GM12873 (cell line): Measurements from ENCODE around the gene TBX2.

ENCODE experiments used
- TF ChIP-seq, protein P1 (sequence below): IDR thresholded peaks from 2 replicates; pipeline ENCODE4 v1.5.1; 2012; ENCODE audit warnings: low read depth, mild to moderate bottlenecking, moderate library complexity, low read length, control low read depth; ENCODE audit not compliant: insufficient read depth; ENCODE audit errors: missing control alignments

Gene TBX2

DNA sequence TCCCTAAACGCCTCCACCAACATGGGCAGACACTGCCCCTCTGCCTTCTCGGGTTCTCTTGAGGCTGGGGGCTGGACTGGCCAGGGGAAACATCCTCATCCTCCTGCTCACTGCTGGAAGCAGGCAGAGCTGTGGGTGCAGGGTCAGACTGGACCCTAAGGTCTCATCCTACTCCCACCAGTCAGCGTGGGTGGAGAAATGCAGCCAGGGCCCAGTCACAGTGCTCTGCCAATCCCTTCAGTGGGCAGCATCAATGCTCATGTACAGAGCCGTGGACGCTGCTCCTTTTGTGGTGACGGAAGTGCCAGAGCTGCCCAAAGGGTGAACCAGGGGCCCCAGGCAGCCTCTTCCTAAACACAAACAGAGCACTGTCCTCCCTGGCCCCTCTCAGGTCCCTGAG lies 13.4 kb upstream of the TBX2 start:
- TF ChIP-seq, protein P1, sequence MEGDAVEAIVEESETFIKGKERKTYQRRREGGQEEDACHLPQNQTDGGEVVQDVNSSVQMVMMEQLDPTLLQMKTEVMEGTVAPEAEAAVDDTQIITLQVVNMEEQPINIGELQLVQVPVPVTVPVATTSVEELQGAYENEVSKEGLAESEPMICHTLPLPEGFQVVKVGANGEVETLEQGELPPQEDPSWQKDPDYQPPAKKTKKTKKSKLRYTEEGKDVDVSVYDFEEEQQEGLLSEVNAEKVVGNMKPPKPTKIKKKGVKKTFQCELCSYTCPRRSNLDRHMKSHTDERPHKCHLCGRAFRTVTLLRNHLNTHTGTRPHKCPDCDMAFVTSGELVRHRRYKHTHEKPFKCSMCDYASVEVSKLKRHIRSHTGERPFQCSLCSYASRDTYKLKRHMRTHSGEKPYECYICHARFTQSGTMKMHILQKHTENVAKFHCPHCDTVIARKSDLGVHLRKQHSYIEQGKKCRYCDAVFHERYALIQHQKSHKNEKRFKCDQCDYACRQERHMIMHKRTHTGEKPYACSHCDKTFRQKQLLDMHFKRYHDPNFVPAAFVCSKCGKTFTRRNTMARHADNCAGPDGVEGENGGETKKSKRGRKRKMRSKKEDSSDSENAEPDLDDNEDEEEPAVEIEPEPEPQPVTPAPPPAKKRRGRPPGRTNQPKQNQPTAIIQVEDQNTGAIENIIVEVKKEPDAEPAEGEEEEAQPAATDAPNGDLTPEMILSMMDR, result no peak

DNA sequence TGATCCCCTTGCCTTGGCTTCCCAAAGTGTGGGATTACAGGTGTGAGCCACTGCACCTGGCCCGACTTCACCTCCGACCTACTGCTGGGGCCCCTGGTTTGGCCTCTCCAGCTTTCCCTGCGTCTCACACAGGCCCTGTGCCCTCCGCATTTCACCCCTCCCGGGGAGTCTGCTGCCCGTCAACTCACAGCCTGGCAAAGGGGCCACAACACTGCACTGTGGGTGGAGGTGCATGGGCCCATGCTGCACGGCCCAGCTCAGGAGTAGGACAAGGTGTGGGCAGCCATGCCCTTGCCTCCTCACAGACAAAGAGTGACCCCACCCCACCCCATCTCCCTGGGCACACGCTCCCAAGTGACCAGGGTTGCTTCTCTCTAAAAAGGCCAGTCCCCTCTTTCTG lies 12.6 kb upstream of the TBX2 start:
- TF ChIP-seq, protein P1, result no peak

DNA sequence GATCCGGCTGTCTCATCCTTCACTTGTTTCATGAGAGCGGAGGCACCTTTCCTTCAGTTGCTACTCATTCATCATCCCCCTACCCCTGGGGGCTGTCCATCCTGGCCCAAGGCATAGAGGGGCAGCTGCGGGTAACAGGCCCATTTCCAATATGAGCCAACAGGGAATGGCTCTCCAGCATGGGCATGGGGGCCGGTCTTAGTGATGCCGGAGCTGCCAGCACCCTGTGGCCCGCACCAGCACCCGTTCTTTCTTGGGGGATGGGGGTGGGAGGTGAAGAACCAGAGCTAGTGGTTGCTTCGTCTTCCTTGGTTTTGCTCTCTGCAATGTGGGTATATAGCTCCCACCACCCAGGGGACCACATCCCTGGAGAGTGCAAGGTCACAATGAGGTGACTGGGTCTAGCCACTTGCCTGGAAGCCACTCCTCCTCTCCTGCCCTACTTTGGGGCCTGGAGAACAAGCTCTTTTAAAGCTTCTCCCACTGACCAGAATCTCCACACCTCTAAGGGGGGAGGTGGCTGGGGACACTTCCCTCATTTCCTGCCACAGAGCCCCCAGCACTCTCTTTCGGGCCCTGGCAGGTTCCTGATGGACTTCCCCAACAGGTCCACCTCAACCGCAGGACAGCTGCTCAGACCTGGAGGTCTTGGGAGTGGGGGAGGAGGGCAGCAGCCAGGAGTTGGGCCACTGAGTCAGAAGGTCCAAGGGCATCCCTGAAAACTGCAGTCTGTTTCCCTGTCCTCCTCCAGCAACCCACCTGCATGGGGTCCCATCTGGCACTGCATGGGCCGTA lies 11.9 kb upstream of the TBX2 start:
- TF ChIP-seq, protein P1, result no peak

DNA sequence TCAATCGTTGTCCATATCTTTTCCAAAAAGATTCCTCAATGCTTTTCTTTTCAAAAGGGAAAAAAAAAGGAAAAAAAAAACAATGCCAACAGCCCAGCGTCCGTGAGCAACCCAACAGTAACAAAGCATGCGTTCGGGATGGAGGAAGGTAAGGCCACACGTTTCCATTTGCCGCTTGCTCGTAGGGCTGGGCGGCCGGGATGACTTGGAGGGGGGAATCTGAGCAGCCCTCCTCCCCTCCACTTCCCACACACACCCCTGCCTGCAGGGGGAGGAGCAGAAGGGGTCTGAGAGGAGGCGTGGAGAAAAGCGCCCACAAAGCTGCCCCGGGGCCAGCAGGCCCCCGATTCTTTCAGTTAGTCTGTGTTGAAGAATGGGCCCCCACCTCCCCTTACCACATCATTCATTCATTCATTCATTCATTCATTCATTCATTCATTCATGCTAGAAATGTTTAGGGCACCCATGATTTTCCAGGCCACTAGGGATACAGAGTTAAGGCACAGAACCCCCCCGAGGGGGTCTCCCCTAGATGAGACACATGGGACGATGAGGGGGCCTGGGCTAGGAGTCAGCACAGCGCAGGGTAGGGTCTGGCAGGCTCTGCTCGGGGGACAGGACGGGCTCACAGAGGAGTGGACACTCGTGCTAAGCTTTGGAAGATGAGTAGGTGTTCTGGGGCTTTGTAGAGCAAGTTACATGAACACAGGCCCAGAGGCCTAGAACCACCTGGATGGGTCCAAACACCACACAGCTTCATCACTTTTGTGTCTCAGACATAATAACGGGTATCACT lies 10.9 kb upstream of the TBX2 start:
- TF ChIP-seq, protein P1, result no peak

DNA sequence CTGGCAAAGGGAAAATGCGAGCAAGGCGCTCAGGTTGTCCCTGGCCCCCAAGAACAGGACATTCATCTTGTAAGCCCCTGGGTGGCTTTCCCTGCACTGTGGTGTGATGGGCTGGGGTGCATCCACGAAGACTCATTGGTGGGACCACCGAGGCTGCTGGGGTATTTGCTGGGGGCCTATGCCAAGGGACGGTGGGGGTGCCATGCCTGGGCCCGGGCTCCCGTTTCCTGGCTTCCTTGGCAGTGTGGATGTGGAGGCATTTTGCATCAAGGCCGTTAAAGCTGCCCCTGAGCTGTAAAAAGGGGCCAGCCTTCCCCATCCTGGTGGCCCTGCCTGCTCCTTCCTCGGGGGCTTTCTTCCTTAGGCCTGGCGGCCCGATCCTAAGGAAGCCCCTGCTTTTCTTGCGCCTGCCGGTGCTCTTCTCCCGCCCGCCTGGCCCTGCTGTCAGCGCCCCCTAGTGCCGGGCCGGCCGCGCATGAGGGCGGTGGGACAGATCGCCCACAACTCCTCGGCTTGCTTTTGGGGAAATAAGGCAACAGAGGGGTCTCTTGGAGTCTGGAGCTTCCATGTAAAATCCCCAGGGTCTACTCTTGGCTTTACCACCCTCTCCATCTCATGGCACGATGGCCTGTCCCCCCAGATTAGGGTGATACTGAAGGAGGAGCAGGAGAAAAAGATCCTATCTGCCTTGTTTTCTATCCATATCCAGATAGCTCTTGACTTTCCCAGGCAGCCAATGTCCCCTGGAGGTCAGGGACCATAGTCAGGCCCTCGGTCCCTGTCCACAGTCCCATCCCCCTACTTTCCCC lies 9.8 kb upstream of the TBX2 start:
- TF ChIP-seq, protein P1, result peak; percentile 75

DNA sequence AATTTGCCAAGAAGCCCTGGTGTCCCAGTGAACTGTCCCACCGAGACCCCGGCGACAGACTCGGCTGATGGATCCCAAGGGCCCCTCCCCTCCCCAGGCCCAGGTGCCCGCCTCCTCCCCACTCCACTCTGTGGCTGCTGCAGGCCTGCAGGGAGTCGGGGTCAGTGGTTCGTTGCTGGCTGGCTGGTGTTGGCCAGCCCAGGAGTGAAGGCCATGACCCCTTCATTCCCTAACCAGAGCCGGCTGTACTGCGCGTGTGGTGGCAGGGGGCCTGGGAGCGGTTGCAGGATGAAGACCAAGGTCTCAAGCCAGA lies 9.2 kb upstream of the TBX2 start:
- TF ChIP-seq, protein P1, result no peak

DNA sequence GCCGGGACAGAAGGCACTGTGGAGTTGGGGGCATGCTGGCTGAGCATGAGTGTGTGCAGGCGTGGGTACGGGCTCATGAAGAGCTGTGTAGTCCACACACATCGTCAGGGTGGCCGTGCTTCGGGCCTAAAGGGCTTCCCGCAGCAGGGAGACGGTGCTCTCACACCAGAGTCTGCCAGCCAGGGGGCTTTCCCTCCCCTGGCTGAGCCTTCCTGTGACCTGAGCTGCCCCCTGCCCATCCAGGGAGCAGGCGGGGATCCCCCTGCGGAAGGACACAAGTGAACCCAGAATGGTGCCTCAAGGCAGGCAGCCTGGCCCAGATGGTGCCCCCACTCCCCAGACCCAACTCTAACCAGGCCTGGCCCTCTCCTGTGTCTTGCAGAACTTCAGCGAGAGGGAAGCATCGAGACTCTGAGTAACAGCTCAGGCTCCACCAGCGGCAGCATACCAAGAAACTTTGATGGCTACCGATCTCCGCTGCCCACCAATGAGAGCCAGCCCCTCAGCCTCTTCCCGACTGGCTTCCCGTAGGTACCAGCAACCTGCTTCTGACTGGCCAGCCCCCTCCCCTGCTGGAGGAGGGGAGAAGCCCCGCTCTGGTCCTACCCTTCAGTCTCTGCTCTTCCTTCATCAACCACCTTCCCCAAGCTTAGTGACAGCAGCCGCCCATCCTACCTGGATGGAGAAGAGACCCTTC lies 7.9 kb upstream of the TBX2 start:
- TF ChIP-seq, protein P1, result no peak
